Measurements from ENCODE around the gene MYO18B.

Gene MYO18B

DNA sequence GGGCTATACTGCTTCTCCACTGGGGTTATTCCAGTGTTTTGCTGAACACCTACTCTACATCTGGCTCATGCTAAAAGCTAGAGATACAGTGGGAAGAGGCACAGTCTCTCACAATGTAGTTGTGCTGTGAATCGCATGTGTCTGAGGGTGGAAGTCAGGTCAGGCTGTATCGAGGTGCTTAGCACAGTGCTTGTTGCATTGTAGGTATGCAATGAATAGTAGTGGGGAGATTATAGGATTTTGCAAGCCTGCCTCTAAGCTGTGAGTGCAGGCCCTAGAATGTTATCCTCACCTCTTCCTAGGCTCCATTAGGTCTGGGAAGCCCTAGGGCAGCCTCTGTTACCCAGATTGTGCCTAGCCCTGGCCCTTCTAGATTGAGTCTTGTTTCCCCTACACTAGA is 37.4 kb downstream of the MYO18B start:
- no peak for DNase-seq (ENCODE audit: low read depth)

DNA sequence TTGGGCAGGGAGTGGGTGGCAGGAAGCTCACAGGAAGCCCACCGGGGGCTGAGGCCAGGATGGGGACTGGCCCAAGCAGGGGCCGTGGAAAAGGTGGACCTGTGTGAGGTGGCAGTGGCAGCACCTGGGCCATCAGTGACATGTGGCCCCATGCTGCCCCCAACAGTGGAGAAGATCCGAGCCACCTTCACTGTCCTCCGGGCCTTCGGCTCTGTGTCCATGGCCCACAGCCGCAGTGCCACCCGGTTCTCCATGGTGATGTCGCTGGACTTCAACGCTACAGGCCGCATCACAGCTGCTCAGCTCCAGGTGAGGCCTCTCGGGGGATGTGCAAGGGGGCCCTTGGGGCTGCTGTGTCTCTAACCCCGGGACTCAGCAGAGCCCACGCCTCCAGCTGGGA is 37.9 kb downstream of the MYO18B start:
- DNase-seq (ENCODE audit: low read depth) = no peak

DNA sequence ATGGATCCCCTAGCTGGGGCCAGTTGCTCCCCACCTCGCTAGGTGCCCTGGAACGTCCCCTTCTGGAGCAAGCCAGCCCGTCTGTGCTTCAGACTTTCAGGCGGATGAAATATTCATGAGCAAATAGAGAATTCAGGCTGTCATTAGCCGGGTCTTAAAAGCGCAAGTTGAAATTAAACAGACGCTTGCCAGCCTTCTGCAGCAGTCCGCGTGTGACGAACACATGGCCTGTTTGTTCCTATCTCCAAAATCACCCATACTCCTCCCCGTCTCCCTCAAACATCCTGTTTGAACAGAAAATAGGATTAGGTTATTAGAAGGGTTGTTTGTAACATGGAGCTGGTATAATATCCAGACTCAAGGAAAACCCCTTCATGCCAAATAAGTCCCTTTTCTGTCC is 38.7 kb downstream of the MYO18B start:
- DNase-seq (ENCODE audit: low read depth) = no peak

GRCh38 chr22:25781801-25782200 is 39.8 kb downstream of the MYO18B start:
- DNase-seq (ENCODE audit: low read depth) = no peak

GRCh38 chr22:25782831-25783230 is 40.8 kb downstream of the MYO18B start:
- no peak for DNase-seq (ENCODE audit: low read depth)

DNA sequence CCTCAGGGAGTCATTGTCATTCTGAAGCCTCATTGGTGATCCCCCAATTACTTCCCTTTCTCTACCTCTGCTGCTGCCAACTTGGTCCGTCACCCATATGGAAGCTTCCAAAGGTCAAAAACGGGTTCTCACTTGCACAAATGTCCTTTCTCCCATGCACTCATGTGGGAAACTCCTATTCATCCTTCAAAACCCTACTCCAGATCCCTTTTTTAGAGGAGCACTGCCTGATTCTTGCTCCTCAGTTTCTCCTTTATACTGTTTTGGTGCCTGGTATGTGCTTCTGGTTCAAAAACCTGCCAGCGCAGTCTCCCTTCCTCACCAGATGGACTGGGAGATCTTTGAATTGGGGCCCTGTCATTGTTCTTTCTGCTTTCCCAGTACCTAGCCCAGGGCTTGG is 41.9 kb downstream of the MYO18B start:
- DNase-seq (ENCODE audit: low read depth) = no peak

- no peak for DNase-seq (ENCODE audit: low read depth)
These were observed 44.2 kb downstream of the MYO18B start for GRCh38 chr22:25786165-25786564.

DNA sequence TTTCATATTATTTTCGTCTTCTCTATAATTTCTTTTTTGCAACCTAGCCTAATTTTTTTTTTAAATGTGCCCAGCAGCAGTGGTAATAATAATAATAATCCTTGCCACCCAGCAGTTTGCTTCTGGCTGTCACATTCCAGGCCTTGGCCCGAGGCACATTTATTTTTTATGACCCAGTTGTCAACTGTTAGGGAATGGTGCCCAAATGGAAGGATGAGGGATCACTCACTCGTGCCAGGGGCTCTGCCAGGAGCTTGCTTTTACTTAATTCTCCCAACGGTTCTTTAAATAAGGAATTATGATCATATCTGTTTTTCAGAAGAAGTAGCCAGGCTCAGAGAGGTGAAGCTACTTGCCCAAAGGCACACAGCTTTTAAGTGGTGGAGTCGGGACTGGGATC is 49.6 kb downstream of the MYO18B start:
- DNase-seq (ENCODE audit: low read depth) = no peak

DNA sequence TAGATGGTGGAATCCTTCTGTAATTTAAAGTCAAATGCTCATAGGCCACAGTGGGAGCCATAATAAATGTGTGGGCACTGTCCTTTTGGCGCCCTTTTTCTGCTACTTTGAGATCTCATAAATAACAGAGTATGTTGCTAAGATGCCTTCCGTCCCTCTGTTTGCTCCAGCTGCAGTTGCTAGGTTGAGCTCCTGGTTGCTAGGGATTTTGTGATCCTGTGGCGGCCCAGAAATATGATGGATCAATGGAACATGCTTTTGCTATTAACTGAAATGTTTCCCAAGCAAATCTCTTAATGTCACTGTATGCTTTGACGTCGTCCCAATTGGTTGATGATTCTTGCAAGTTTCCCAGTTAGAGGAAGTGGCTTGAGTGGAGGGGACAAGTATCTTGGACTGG is 53.5 kb downstream of the MYO18B start:
- DNase-seq (ENCODE audit: low read depth) = no peak

- no peak for DNase-seq (ENCODE audit: low read depth)
These were observed 55.7 kb downstream of the MYO18B start for GRCh38 chr22:25797498-25798290.

- no peak for DNase-seq (ENCODE audit: low read depth)
These were observed 58.8 kb downstream of the MYO18B start for GRCh38 chr22:25800766-25801165.

DNA sequence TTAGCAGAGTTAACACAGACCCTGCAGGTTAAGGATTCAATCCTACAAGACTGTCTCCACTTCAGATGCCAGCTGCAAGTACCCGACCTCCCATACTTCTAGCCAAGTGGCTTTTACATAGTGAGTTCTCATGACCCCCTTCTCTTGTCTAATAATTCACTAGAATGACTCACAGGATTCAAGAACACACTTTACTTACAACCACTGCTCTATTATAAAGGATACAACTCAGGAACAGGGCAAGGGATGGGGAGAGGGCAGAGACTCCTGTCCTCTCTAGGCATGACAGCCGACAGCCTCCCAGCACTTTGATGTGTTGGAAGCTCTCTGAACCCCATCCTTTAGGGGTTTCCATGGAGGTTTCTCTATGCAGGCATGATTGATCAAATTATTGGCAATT is 60.0 kb downstream of the MYO18B start:
- DNase-seq (ENCODE audit: low read depth) = no peak

DNA sequence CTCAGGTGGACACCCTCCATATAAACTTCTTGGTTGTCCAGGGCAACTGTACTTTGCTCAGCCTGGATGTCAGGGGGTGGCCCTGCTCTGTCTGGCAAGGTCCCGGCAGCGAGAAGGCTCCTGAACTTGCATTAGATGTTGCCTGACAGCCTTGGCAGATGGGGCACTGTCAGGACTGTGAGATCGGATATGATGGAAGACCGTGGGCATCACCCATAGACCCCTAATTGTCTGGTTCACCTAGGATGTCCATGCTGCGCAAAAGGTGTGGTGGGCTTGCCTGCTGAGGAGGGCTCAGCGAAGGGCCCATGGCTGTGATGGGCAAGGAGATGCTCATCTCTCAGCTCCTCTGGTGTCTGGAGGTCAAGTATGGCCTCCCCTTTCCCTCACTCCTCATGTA is 62.7 kb downstream of the MYO18B start:
- DNase-seq (ENCODE audit: low read depth) = no peak

GRCh38 chr22:25806579-25806978 is 64.6 kb downstream of the MYO18B start:
- DNase-seq (ENCODE audit: low read depth) = no peak

- no peak for DNase-seq (ENCODE audit: low read depth)
These were observed 72.7 kb downstream of the MYO18B start for GRCh38 chr22:25814685-25815084.

DNA sequence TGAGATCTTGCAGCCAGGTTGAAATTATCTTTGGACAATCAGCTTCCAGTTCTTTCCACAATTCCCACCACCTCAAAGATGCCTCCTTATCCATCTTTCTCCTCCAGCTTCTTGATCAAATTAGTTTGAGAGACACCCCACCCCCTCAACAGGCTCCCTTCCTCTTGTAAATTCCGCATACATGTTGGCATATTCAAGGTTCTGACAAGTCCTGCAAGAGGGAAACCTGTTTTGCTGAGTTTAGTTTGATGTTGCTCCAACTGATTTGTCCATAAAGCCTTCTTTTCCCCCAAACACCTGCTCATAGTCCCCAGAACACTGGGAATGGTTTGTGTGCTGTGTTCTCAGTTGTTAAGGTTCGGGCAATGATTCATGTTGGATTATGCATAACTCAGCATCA is 73.6 kb downstream of the MYO18B start:
- DNase-seq (ENCODE audit: low read depth) = no peak

- DNase-seq (ENCODE audit: low read depth) = no peak
These were observed 74.6 kb downstream of the MYO18B start for GRCh38 chr22:25816522-25817059.

DNA sequence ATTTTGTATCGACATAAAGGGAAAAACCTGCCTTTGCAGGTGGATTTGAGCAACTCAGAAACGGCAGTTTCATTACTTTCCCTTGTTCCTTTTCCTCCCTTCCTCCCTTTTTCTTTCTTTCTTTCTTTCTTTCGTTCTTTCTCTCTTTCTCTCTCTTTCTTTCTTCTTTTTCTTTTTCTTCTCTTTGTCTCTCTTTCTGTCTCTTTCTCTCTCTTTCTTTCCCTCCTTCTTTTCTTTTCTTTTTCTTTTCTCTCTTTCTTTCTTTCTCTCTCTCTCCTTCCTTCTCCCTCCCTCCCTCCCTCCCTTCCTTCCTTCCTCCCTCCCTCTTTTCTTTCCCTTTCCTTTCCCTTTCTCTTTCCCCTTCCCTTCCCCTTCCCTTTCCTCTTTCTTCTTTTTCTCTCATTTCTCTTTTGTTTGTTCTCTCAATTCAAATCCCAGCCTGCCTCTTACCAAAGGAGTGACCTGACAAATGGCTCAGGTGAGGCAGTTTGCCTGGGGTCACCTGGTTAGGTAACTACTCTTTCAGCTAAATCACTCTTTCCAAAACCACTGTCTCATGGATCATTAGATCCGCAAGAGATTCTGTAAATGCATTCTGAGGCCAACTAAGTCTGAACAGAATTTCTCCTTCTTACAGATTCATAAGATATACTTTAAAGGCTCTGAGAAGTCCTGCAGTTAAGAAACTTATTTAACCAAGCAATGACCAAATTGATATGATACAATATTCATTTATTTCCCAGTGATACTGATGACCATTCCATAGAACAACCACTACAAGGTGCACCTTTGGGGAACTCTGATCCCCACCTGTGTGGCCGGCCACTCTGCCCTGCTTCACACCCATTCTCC is 75.3 kb downstream of the MYO18B start:
- DNase-seq (ENCODE audit: low read depth) = no peak

GRCh38 chr22:25818541-25818940 is 76.6 kb downstream of the MYO18B start:
- DNase-seq (ENCODE audit: low read depth) = no peak

DNA sequence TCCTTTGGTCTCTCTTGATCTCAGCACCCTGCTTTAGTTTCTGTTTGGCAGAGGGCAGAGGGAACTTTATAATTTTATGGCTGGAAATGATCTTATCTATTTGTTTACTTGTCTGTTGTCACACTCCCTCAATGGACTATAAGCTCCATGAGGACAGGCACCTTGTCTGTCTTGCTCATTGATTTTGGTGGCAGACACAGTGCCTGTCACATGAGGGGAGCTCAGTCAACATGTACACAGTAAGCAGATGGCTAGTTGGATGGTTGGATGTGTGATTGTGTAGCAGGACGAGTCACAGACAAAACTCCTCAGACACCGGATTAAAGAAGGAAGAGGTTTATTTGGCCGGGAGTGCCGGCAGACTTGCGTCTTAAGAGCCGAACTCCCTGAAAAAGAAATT is 80.4 kb downstream of the MYO18B start:
- no peak for DNase-seq (ENCODE audit: low read depth)

DNA sequence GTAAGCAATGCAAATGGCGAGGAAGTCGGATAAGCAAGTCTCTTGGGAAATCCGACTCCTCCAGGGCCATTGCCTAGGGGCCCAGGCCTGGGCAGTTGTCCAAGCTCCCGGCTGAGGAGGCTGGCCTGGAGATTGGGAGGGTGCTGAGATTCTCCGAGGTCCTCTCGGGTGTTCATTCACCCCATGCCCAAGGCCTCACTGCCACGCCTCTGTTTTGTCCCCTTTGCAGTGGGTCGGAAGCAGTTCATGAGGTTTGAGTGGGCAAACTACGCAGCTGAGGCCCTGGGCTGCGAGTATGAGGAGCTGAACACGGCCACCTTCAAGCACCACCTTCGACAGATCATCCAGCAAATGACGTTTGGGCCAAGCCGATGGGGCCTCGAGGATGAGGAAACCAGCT is 81.3 kb downstream of the MYO18B start:
- no peak for DNase-seq (ENCODE audit: low read depth)

- no peak for DNase-seq (ENCODE audit: low read depth)
These were observed 82.9 kb downstream of the MYO18B start for GRCh38 chr22:25824828-25825423.

GRCh38 chr22:25827415-25827814 is 85.4 kb downstream of the MYO18B start:
- DNase-seq (ENCODE audit: low read depth) = no peak

Data from GM04503 (cell line).